MCF 10A (cell line): ENCODE results near the gene ROR1. TPM values are rescaled to one million over a fixed set of nuclear protein-coding genes. Genes with fewer than 3 reads are reported as not detected.

Source experiments
- BruUV-seq: library from RNA; stranded (reverse); fragments of 400-500 nt; replicated peaks from 2 replicates; lab custom pipeline; 2021; lab: Mats Ljungman, UMichigan
- CTCF ChIA-PET: fragments of 300-600 bp; sonication (Branson Sonifier 250); formaldehyde crosslinking; extraction: SDS; loops from one replicate; lab custom pipeline; 2021; ENCODE audit warnings: antibody characterized with exemption, inconsistent platforms; lab: Yijun Ruan, JAX
- POLR2A ChIA-PET: fragments of 300-600, 350-650 bp; sonication (Branson Sonifier 250); formaldehyde crosslinking; extraction: SDS; loops from one replicate; lab custom pipeline; 2020; ENCODE audit warnings: antibody characterized with exemption, inconsistent platforms; lab: Yijun Ruan, JAX
- DNase-seq: peaks from one replicate; pipeline ENCODE4 v3.0.0-alpha.2; 2018; ENCODE audit not compliant: unreplicated experiment
- H3K27ac Mint-ChIP-seq: one replicate; pipeline ENCODE4 v1.8.0; 2022; ENCODE audit warnings: mild to moderate bottlenecking, low read depth, mixed read lengths; ENCODE audit not compliant: unreplicated experiment
- H3K27me3 Mint-ChIP-seq: one replicate; pipeline ENCODE4 v1.8.0; 2022; ENCODE audit warnings: mixed read lengths; ENCODE audit not compliant: insufficient read depth, unreplicated experiment
- H3K36me3 Mint-ChIP-seq: one replicate; pipeline ENCODE4 v1.8.0; 2022; ENCODE audit warnings: mild to moderate bottlenecking, moderate library complexity, mixed read lengths; ENCODE audit not compliant: insufficient read depth, unreplicated experiment
- H3K4me1 Mint-ChIP-seq: one replicate; pipeline ENCODE4 v1.8.0; 2022; ENCODE audit warnings: mixed read lengths; ENCODE audit not compliant: insufficient read depth, unreplicated experiment
- H3K4me3 Mint-ChIP-seq: one replicate; pipeline ENCODE4 v1.8.0; 2022; ENCODE audit warnings: mild to moderate bottlenecking, moderate library complexity, mixed read lengths; ENCODE audit not compliant: unreplicated experiment
- H3K9me3 Mint-ChIP-seq: one replicate; pipeline ENCODE4 v1.8.0; 2022; ENCODE audit warnings: mixed read lengths; ENCODE audit not compliant: unreplicated experiment
- intact Hi-C: fragments of 100-400 bp; cut with micrococcal nuclease; formaldehyde crosslinking; loops from 2 replicates; pipeline ENCODE4 v1.14.1; 2022
- total RNA-seq: library from RNA; stranded (reverse); gene quantifications from 2 replicates; pipeline ENCODE4 v1.2.3, GENCODE V29; 2022
- TF ChIP-seq, protein P1 (sequence below): fragments of 200-600 bp; IDR thresholded peaks from one replicate; pipeline ENCODE4 v1.8.0; 2022; ENCODE audit warnings: antibody characterized with exemption, mild to moderate bottlenecking; ENCODE audit not compliant: unreplicated experiment

Gene ROR1
- total RNA-seq, 1 experiment from 2014 or later, result 4.6 TPM

GRCh38 chr1:63977466-63977865 is 203.6 kb downstream of the ROR1 start:
- Mint-ChIP-seq H3K9me3 (no peaks in the 10 kb centered on the region), H3K4me1 (peaks cover 18% of the 10 kb centered on the region), H3K27ac (no peak overlapping the region), H3K27me3 (no peaks in the 10 kb centered on the region), H3K4me3 (no peak overlapping the region), H3K36me3 (no peaks in the 10 kb centered on the region)
- BruUV-seq, result no TSS peak
- CTCF ChIA-PET, result no interaction called here
- intact Hi-C loops, result no loop called here
- TF ChIP-seq, protein P1, sequence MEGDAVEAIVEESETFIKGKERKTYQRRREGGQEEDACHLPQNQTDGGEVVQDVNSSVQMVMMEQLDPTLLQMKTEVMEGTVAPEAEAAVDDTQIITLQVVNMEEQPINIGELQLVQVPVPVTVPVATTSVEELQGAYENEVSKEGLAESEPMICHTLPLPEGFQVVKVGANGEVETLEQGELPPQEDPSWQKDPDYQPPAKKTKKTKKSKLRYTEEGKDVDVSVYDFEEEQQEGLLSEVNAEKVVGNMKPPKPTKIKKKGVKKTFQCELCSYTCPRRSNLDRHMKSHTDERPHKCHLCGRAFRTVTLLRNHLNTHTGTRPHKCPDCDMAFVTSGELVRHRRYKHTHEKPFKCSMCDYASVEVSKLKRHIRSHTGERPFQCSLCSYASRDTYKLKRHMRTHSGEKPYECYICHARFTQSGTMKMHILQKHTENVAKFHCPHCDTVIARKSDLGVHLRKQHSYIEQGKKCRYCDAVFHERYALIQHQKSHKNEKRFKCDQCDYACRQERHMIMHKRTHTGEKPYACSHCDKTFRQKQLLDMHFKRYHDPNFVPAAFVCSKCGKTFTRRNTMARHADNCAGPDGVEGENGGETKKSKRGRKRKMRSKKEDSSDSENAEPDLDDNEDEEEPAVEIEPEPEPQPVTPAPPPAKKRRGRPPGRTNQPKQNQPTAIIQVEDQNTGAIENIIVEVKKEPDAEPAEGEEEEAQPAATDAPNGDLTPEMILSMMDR, result no peak
- no peak for DNase-seq
- POLR2A ChIA-PET, result no interaction called here

GRCh38 chr1:63980740-63981407 is 207.1 kb downstream of the ROR1 start:
- H3K27me3 Mint-ChIP-seq, result no peaks in the 10 kb centered on the region
- intact Hi-C loops, result no loop called here
- H3K9me3 Mint-ChIP-seq, result no peaks in the 10 kb centered on the region
- ChIA-PET POLR2A (interaction anchor here (1.3 kb wide), 1 partner anchor 62 kb away, joined by 4 read pairs; no protein-coding TSS in a partner anchor), CTCF (interaction anchor here (0.6 kb wide), 1 partner anchor 204 kb away, joined by 3 read pairs; no protein-coding TSS in a partner anchor)
- peaks cover 30% of the 10 kb centered on the region for H3K4me1 Mint-ChIP-seq
- no peak overlapping the region for H3K27ac Mint-ChIP-seq
- H3K36me3 Mint-ChIP-seq, result no peaks in the 10 kb centered on the region
- no peak overlapping the region for H3K4me3 Mint-ChIP-seq
- BruUV-seq, result no TSS peak
- TF ChIP-seq, protein P1, result no peak
- peak; percentile 17 for DNase-seq

GRCh38 chr1:63981408-63981773 is 207.6 kb downstream of the ROR1 start:
- H3K27me3 Mint-ChIP-seq, result no peaks in the 10 kb centered on the region
- H3K4me1 Mint-ChIP-seq, result peaks cover 30% of the 10 kb centered on the region
- intact Hi-C loops, result no loop called here
- ChIA-PET CTCF (no interaction called here), POLR2A (interaction anchor here (0.9 to 1.3 kb wide), 2 partner anchors 61 to 206 kb away, joined by 3 to 4 read pairs; no protein-coding TSS in a partner anchor)
- H3K36me3 Mint-ChIP-seq, result no peaks in the 10 kb centered on the region
- H3K27ac Mint-ChIP-seq, result no peak overlapping the region
- BruUV-seq, result no TSS peak
- DNase-seq, result peak; percentile 14
- H3K9me3 Mint-ChIP-seq, result no peaks in the 10 kb centered on the region
- TF ChIP-seq, protein P1, result no peak
- no peak overlapping the region for H3K4me3 Mint-ChIP-seq

- ChIA-PET CTCF (no interaction called here), POLR2A (interaction anchor here (0.8 to 1.3 kb wide), 3 partner anchors 27 to 207 kb away, joined by 3 to 4 read pairs (median 3); no protein-coding TSS in a partner anchor)
- Mint-ChIP-seq H3K36me3 (no peaks in the 10 kb centered on the region), H3K27ac (no peak overlapping the region), H3K27me3 (no peaks in the 10 kb centered on the region), H3K9me3 (no peaks in the 10 kb centered on the region), H3K4me3 (no peak overlapping the region), H3K4me1 (peaks cover 30% of the 10 kb centered on the region)
- no TSS peak for BruUV-seq
- intact Hi-C loops, result no loop called here
- DNase-seq, result no peak
- TF ChIP-seq, protein P1, result no peak
These were observed 208.4 kb downstream of the ROR1 start for GRCh38 chr1:63982201-63982600.
